Measurements from ENCODE around the gene THSD1.
A peak's percentile ranks its signal among the peaks of the same experiment; 100 is the strongest.

Gene THSD1, protein sequence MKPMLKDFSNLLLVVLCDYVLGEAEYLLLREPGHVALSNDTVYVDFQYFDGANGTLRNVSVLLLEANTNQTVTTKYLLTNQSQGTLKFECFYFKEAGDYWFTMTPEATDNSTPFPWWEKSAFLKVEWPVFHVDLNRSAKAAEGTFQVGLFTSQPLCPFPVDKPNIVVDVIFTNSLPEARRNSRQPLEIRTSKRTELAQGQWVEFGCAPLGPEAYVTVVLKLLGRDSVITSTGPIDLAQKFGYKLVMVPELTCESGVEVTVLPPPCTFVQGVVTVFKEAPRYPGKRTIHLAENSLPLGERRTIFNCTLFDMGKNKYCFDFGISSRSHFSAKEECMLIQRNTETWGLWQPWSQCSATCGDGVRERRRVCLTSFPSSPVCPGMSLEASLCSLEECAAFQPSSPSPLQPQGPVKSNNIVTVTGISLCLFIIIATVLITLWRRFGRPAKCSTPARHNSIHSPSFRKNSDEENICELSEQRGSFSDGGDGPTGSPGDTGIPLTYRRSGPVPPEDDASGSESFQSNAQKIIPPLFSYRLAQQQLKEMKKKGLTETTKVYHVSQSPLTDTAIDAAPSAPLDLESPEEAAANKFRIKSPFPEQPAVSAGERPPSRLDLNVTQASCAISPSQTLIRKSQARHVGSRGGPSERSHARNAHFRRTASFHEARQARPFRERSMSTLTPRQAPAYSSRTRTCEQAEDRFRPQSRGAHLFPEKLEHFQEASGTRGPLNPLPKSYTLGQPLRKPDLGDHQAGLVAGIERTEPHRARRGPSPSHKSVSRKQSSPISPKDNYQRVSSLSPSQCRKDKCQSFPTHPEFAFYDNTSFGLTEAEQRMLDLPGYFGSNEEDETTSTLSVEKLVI

DNA sequence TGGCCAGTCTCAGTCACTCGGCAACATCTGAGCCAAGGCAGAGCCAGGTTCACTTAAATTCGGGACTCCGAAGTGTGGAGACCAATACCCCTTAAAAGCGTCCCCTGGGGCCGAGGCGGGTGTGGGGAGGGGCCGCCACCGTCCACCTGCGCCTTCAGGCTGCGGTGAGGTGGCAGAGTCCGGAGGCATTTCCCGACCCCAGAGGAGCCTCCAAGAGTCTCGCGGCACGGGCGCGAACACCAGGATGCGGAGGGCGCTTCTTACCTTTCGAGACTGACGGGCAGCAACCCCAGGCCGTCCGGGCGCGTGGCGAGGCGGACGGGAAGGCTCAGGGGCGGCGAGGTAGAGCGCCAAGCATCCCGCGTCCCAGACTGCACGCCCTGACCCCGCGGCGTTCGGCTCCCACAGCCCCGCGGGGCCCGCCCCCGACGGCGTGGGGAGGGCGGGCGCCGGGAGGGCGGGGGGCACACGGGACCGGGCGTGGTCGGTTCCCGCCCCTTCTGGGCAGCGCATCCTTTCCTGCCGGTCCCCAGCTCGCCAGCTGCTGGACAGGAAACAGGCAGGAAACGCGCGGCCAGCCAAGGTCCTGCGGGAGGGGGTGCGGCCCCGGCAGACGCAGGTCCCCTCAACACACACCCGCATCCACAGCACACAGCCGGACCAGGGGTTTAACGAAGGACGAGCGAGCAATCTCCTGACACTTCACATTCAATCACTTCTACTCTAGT, at the start of gene THSD1:
TSS of gene THSD1 (minus strand) at position 406 of the 728 bp plus-strand sequence. CDS start 3,572 bp downstream, outside the sequence.
- in situ Hi-C loops (cut with HindIII; ENCODE audit: low pct_ligation_motif_present, low pct_unique_long_range_greater_than_20kb, low sequenced_read_pairs), result no loop called here
- peak; percentile 66 for DNase-seq

DNA sequence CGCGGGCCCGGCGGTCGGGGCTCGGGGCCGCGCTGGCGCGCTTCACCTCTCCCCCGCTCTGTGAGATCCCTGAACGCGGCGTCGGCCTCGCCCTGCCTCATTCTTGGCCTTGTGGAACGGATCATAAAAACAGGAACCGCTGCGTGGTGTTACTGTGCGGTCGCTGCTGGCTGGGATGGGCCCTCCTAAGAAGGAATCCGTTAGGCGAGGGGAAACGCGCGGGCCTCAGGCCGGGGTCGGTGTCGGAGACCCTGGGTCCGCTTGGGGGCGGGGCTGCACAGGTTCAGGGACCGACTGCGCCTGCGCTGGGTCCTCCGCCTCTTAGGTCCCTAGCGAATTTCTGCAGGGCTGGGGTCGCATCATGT, 49.7 kb upstream of the THSD1 start:
- in situ Hi-C loops (cut with HindIII; ENCODE audit: low pct_ligation_motif_present, low pct_unique_long_range_greater_than_20kb, low sequenced_read_pairs), result no loop called here
- DNase-seq, result peak; percentile 64

DNA sequence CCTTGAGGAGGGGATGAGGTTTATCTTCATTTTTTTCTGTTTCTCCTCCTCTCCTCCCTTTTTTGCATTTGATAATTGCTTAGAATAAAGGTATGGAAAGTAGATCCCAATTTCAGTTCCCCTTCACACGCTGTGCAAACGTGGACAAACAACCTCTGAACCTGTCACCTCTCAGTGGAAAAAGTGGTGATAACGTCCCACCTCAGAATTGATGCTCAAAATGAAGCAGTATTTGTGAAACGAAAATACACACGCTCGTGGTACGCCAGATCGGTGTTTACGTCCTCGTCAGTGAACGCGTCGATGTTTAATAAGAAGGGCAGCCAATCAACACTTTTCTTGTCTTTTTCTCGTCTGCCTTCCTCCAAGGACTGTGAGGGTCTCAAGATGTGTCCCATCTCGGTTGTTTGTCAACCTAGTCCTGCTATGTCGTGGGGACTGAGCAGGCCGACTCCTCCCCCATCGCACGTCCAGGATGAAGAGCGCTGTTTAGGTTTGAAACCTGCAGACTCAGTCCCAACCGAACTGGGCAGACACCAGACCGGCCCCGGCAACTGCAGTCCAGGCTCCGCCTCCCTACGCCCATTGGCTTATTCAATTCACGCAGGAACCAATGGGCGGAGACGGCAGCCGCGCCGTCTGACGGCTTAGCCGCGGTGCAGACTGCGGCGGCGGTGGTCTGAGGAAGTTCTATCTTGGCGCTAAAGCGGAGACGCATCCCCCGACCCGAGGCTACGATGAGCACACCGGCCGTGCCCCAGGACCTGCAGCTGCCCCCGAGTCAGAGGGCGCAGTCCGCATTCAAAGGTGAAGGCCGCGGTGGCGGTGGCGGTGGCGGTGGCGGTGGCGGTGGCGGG, 49.1 kb upstream of the THSD1 start, which contains the start of gene CKAP2:
TSS of gene CKAP2 (plus strand) at position 659 of the 857 bp plus-strand sequence. CDS start at position 738, 79 bp downstream.
- DNase-seq, result peak; percentile 92
- in situ Hi-C loops (cut with HindIII; ENCODE audit: low pct_ligation_motif_present, low pct_unique_long_range_greater_than_20kb, low sequenced_read_pairs), result no loop called here

DNA sequence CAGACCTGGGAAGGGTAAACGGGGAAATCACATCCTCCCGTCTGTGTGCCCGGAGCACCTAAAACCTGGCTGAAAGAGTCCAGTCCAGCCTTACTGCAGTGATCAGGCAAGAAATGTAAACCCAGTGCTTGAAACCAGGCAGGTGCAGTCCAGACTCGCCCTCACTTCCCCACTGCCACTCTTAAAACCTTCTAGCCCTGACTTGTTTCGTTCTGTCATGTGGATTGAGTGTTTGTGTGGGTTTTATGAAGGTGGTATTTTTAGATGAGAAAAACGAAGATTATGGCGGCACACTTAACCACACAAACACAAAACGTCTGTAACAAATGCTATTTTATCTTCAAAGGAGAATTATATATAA, 48.5 kb upstream of the THSD1 start:
- DNase-seq, result peak; percentile 35
- in situ Hi-C loops (cut with HindIII; ENCODE audit: low pct_ligation_motif_present, low pct_unique_long_range_greater_than_20kb, low sequenced_read_pairs), result no loop called here

DNA sequence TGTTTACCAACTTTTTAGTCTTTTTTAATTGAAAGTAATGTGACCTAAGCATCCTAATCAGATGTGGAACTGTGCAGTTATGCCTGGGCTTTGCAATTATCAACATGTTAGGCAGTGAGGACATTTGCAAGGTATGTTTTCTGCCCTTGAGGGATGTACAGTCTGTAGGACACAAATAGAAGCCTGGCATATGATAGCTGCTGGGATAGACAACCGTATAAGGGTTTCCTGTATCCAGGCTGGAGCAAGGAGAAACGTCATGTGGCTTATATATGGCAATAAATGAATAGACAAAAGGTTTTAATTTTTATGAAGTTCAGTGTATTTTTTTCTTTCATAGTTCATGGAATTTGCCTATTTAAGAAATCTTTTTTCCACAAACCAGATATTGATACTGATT, 46.5 kb upstream of the THSD1 start:
- in situ Hi-C loops (cut with HindIII; ENCODE audit: low pct_ligation_motif_present, low pct_unique_long_range_greater_than_20kb, low sequenced_read_pairs), result no loop called here
- no peak for DNase-seq

DNA sequence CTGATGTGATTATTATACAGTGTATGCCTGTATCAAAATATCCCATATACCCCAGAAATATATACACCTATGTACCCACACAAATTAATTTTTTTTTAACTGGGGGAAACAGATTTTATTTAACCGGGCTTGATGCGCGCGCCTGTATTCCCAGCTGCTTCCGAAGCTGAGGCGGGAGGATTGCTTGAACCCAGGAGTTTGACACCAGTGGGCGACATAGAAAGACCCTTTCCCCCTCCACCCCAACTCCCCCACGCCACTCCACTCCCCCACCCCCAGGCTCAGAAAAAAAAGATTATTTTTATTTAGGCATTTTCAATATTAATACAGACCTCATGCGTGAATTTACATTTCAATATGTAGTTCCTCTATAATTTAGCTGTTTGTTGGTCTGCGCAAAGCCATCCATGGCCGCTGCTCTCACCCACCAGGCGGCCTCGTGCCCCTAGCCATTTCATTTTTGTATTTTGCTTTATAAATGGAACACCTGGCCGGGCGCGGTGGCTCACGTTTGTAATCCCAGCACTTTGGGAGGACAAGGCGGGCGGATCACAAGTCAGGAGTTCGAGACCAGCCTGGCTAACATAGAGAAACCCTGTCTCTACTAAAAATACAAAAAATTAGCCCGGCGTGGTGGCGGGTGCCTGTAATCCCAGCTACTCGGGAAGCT, 45.3 kb upstream of the THSD1 start:
- in situ Hi-C loops (cut with HindIII; ENCODE audit: low pct_ligation_motif_present, low pct_unique_long_range_greater_than_20kb, low sequenced_read_pairs), result no loop called here
- no peak for DNase-seq

DNA sequence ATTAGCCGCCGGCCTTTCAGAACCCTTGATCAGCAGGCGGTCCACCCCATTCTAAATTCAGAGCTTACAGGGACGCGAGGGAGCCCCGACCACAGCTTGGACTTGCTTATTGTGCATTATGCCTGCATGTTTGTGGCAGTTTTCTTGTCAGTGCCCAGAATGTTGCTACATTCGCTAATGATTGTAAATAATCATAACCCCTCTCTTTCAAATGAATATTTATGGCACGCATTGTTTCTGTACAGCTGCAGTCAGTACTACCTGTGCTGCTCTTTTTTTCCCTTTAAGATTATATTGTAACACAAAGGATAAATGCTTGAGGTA, 44.8 kb upstream of the THSD1 start:
- in situ Hi-C loops (cut with HindIII; ENCODE audit: low pct_ligation_motif_present, low pct_unique_long_range_greater_than_20kb, low sequenced_read_pairs), result no loop called here
- DNase-seq, result no peak

DNA sequence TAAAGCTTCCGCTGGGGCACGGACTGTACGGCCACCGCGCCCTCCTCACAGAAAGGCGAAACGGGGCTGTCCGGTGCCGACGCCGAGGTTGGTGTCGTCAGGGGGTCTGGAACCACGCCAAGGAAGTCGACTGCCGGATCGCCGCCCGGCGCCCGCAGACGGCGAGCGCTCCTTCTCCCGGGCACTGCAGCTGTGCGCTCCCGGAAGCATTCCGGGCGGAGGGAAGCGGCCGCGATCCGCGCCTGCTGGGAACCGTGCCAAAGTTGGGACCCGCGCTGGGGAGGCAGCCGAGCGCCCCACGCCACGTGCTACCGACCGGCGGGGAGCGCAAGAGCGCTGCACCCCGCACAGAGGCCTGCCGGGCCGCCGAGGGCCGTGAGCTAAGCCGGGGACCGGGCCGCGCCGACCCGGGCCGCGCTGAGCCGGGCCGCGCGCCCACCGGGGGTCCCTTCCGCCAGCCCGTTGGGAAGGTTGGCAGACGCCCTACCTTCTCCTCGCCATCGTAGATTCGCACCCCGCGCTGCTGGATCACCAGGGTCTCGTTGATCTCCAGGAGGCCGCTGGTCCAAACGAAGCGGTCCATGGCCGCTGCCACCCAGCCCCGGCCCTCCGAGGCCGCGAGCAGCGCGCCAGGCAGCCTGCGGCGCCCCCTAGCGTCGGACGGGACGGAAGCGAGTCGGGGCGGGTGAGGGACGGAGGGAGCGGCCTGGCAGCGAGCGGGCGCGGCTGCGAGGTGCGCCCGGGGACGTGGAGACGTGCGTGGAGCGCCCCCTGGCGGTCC, 44.2 kb upstream of the THSD1 start, which contains the start of gene VPS36:
TSS of gene VPS36 (minus strand) at position 623 of the 781 bp plus-strand sequence. CDS start at position 583, 40 bp downstream.
- peak; percentile 92 for DNase-seq
- in situ Hi-C loops (cut with HindIII; ENCODE audit: low pct_ligation_motif_present, low pct_unique_long_range_greater_than_20kb, low sequenced_read_pairs), result no loop called here

DNA sequence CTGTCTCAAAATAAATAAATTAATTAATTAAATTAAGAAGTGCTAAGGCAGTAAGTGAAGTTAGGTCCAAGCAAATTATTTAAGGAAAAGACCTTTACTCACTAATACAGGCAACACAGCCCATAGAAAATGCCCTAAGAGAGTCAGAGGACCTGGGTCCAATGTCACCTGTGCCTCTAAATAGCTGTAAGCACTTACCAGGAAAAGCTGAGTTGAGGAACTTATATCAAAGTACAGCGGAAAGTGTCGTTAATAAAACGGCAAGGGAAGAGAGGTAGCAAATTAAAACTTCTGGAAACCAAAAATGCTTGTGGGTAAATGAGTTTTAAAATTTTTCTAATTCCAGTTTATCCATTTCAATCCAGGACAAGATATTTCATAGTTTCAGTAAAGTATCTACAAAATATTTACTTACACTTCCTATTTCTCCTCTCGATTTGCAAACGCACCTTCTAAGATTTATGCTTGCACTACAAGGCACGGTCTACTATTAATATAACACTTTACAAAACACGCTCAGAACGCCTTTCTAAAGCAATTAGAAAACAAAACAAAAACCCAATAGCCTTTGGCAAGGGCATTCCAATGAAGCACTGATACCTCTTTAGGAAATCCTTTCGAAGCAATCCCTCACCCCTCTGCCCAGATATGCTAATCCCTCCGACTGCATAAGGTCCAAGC, 43.5 kb upstream of the THSD1 start:
- in situ Hi-C loops (cut with HindIII; ENCODE audit: low pct_ligation_motif_present, low pct_unique_long_range_greater_than_20kb, low sequenced_read_pairs), result no loop called here
- DNase-seq, result no peak

DNA sequence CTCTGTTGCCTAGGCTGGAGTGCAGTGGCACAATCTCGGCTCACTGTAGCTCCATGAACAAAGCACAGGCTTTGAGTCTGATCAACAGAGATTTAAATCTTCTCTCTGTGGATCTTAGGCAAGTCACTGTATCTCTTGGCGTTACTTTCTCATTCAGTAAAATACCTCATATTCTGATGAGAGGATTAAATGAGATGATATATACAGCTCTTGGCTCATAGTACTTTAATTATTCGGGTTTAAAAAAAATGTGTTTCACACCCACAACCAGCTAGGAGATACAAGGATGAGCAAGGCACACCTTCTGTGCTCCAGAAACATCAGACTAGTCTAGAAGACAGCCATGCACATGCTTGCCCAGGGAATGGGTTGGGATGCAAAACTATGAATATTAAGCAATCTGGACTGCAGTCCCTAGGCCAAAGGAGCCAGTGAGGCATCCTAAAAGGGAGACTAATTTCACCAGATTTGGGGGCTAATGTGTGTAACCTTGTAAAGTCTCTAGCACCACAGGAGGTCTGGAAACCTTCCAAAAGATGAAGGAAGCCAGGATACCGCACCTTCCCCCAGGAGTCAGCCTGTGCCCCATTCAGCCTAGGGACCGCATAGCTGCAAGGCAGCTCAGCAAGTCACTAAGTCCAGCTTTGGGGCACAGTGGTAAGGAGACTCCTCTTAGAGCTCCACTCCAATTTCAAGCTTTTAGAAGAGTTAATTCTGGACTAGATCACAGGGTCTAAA, 42.0 kb upstream of the THSD1 start:
- in situ Hi-C loops (cut with HindIII; ENCODE audit: low pct_ligation_motif_present, low pct_unique_long_range_greater_than_20kb, low sequenced_read_pairs), result no loop called here
- no peak for DNase-seq

DNA sequence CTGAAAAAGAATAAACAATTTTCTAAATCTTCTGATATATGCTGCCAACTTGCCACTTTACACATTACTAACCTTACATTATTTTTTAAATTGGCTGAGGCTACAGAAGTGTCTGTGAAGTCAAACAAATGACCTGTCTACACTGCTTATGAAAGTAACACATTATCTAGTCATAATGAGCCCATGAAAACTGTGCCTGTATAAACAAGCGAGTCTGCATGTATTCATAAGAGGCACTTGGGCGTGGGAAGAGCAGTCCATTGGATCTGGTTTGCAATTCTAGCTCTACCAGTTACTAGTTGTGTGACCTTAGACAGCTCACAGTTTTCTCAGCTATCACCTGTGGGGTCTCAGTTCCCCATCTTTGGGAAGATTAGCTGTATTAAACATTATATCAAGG, 41.4 kb upstream of the THSD1 start:
- no peak for DNase-seq
- in situ Hi-C loops (cut with HindIII; ENCODE audit: low pct_ligation_motif_present, low pct_unique_long_range_greater_than_20kb, low sequenced_read_pairs), result no loop called here

DNA sequence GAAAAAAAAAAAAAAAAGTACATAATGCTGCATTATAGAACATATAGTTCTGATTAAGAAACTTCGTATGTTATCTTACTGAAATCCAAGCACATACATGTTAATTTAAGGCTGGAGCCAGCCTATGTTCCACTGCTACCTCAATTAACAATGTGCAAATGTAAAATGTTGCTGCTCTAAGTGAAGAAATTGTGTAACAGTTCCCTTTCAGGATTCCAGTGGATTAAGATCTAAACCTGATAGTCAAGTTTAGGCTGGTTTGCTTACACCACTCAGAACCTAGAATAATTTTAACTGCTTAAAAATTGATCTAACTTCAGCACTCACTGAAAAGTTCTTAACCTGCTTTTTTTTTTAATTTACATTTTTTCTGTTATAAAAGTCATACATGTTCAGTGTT, 40.3 kb upstream of the THSD1 start:
- in situ Hi-C loops (cut with HindIII; ENCODE audit: low pct_ligation_motif_present, low pct_unique_long_range_greater_than_20kb, low sequenced_read_pairs), result no loop called here
- DNase-seq, result no peak

DNA sequence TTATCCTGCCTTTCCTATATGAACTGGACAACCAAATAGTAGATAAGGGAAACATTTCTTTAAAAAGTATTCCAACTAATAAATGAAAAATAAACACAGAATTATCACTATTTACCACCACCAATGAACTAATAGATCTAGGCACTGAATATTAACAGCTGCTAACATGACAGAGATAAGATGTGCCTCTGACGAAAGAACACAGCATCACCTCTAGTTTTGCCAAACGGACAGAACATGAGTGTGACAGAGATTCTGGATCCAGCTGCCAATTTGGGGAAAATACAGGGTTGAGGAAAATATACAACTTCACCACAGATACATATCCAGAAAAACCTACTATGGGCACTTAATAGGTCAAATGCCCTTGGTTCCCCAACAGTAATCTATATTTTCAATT, 26.5 kb upstream of the THSD1 start:
- in situ Hi-C loops (cut with HindIII; ENCODE audit: low pct_ligation_motif_present, low pct_unique_long_range_greater_than_20kb, low sequenced_read_pairs), result no loop called here
- DNase-seq, result no peak

DNA sequence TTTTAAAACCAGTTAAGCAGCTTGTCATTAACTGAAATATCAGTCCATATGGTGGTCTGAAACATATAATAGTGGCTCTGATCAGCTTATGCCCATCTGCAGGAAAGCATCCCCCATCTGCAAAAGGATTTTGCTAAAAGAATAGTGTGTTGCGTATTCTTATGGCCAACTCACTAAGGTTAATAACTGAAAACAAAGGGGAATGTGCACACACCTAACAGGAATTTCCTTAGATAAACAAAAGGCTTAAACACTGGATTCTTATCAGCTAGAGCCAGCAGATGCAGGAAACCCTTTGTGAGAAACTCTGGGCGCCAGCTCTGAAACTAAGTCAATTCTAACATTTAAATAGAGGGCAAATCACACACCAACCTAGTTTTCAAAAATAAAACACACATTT, 22.3 kb upstream of the THSD1 start:
- in situ Hi-C loops (cut with HindIII; ENCODE audit: low pct_ligation_motif_present, low pct_unique_long_range_greater_than_20kb, low sequenced_read_pairs), result no loop called here
- DNase-seq, result no peak

DNA sequence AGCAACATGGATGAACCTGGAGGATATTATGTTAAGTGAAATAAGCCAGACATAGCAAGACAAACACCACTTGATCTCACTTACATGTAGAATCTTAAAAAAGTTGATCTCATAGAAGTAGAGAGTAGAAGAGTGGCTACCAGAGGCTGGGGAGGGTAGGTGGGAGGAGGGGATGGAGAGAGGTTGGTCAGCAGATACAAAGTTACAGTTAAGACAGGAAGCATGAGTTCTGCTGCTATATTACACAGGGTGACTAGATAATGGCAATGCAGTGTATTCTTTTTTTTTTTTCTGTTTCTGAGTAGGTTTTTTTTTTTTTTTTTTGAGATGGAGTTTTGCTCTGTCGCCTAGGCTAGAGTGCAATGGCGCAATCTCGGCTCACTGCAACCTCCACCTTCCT, 15.2 kb upstream of the THSD1 start:
- in situ Hi-C loops (cut with HindIII; ENCODE audit: low pct_ligation_motif_present, low pct_unique_long_range_greater_than_20kb, low sequenced_read_pairs), result no loop called here
- no peak for DNase-seq

DNA sequence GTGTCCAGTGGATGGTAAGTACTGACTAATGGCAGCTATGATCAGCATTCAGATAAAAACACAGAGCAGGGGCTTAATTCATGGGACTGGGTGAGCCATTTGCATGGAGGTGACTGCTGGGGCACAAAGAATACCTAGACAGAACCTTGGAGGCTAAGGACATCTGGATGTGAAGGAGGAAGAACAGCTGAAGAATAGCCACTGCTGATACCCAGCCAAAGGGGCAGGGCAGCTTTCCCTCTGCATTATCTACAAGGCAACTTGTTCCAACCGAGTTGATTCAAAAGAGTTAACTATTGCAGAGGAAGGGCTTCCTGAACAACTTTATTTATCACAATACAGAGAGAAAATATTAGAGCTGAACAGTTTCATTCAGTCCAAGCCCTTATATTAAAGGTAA, 13.1 kb upstream of the THSD1 start:
- no peak for DNase-seq
- in situ Hi-C loops (cut with HindIII; ENCODE audit: low pct_ligation_motif_present, low pct_unique_long_range_greater_than_20kb, low sequenced_read_pairs), result no loop called here

Measured in ACHN (cell line).